Sigmoid colon (tissue), 4 donors: ENCODE measurements around the gene PRKN.

Experiments
- CTCF ChIP-seq, 4 experiments: fragments of 450-650 bp in 3 of 4; fragments of 200-600 bp in 1 of 4; IDR thresholded peaks; one replicate each; pipeline ENCODE4 v1.5.1; 2016 to 2019; ENCODE audit warnings: antibody characterized with exemption in 4 of 4, mild to moderate bottlenecking in 3 of 4, moderate library complexity in 2 of 4
- POLR2AphosphoS5 ChIP-seq, 4 donors: sonication (generic); formaldehyde crosslinking; IDR thresholded peaks; one replicate each; pipeline ENCODE4 v1.6.1; 2017; ENCODE audit warnings: antibody characterized with exemption in 4 of 4

- TF ChIP-seq CTCF (IDR thresholded peaks at IDR 0.05) (no peak), POLR2AphosphoS5 (IDR thresholded peaks at IDR 0.05) (no peak)
These were observed 145.4 kb downstream of the PRKN start for GRCh38 chr6:162581988-162582780.
